ENCODE data around the gene S1PR4.
A peak's percentile ranks its signal among the peaks of the same experiment; 100 is the strongest.

S1PR4 gene

DNA sequence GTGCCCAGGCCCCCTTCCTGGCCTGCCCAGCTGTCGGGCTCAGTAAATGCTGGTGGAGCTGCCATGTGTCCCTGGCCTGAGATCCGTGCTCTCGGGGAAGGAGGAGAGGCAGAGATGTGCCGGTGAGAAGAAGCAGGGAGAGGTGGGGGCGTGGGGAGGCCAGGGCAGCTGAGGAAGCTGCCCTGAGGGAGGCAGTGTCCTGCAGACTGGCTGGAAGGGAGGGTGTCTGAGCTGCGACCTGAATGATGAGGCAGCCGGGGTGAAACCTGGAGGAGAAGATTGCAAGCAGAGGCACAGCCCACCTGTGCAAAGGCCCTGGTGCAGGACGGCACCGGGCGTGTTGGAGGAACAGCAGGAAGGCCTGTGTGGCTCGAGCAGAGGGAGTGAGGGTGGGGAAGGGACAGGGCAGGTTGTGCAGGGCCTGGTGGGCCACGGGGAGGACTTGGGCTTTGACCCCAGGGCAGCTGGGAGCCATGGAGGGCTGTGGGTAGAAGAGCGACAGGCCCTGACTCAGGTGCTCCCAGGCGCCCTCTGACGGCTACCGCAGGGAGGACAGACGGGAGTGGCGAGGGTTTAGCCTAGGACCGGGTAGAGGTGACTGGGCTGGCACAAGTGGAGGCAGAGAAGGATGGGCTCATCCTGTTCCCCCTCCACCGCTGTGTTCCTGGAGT lies 31.9 kb downstream of the S1PR4 start:
- TF ChIP-seq RAD21 (IDR thresholded peaks at IDR 0.05; ENCODE audit: low read depth) (peak; percentile 31; the same call in 1 of the 2 replicates), TEAD4 (IDR thresholded peaks at IDR 0.05) (no peak)

DNA sequence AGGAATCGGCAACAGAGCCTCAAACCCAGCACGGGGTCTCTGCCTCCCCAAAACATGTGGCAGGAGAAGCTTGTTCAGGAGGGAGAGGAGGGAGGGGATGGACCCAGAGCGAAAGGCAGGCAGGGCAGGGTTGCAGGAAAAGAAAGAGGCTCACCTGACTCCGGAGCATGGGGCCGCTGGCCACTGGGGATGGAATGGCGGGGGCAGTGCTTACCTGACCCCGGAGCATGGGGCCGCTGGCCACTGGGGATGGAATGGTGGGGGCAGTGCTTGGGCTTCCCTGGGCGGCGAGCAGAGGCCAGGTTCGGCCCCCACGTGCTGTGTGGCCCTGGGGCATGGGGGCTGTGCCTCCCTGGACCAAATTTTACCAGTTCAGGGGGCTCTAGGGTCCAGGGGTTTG lies 32.6 kb downstream of the S1PR4 start:
- TF ChIP-seq EGR1 (IDR thresholded peaks at IDR 0.05) (no peak), NFIC (IDR thresholded peaks at IDR 0.05) (no peak), ZBTB7A (IDR thresholded peaks at IDR 0.05; ENCODE audit: low read depth) (no peak), CEBPB (IDR thresholded peaks at IDR 0.05) (no peak), TEAD4 (IDR thresholded peaks at IDR 0.05) (no peak), TAF1 (IDR thresholded peaks at IDR 0.05; ENCODE audit: low read depth) (no peak), EP300 (IDR thresholded peaks at IDR 0.05; ENCODE audit: borderline replicate concordance) (no peak), CREB1 (IDR thresholded peaks at IDR 0.05; ENCODE audit: low read depth) (no peak)
- TF ChIP-seq, protein P1, sequence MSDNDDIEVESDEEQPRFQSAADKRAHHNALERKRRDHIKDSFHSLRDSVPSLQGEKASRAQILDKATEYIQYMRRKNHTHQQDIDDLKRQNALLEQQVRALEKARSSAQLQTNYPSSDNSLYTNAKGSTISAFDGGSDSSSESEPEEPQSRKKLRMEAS (IDR thresholded peaks at IDR 0.05): no peak
- TF ChIP-seq, protein P2, sequence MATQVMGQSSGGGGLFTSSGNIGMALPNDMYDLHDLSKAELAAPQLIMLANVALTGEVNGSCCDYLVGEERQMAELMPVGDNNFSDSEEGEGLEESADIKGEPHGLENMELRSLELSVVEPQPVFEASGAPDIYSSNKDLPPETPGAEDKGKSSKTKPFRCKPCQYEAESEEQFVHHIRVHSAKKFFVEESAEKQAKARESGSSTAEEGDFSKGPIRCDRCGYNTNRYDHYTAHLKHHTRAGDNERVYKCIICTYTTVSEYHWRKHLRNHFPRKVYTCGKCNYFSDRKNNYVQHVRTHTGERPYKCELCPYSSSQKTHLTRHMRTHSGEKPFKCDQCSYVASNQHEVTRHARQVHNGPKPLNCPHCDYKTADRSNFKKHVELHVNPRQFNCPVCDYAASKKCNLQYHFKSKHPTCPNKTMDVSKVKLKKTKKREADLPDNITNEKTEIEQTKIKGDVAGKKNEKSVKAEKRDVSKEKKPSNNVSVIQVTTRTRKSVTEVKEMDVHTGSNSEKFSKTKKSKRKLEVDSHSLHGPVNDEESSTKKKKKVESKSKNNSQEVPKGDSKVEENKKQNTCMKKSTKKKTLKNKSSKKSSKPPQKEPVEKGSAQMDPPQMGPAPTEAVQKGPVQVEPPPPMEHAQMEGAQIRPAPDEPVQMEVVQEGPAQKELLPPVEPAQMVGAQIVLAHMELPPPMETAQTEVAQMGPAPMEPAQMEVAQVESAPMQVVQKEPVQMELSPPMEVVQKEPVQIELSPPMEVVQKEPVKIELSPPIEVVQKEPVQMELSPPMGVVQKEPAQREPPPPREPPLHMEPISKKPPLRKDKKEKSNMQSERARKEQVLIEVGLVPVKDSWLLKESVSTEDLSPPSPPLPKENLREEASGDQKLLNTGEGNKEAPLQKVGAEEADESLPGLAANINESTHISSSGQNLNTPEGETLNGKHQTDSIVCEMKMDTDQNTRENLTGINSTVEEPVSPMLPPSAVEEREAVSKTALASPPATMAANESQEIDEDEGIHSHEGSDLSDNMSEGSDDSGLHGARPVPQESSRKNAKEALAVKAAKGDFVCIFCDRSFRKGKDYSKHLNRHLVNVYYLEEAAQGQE (IDR thresholded peaks at IDR 0.05; ENCODE audit: low read depth): no peak

DNA sequence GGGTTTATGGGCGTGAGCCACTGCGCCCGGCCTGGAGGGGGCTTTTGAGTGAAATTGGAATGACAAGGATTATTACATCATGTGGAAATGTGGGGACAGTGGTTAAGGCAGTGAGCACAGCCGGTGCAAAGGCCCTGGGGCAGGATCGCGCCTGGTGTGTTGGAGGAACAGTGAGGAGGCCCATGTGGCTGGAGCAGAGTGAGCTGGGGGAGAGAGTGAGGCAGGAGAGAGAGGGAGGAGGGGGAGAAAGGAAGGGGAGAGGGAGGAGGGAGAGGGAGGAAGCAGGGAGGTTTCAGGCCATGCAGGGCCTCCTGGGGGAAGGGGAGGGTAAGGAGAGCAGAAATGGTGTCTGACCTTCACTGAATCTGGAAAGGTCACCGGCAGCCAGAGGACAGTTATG lies 34.6 kb downstream of the S1PR4 start:
- TF ChIP-seq CREB1 (IDR thresholded peaks at IDR 0.05; ENCODE audit: low read depth) (no peak), RAD21 (IDR thresholded peaks at IDR 0.05; ENCODE audit: low read depth) (no peak), EP300 (IDR thresholded peaks at IDR 0.05; ENCODE audit: borderline replicate concordance) (no peak), NFIC (IDR thresholded peaks at IDR 0.05) (no peak), TAF1 (IDR thresholded peaks at IDR 0.05; ENCODE audit: low read depth) (no peak), ZBTB7A (IDR thresholded peaks at IDR 0.05; ENCODE audit: low read depth) (no peak), TEAD4 (IDR thresholded peaks at IDR 0.05) (no peak), TCF12 (IDR thresholded peaks at IDR 0.05; ENCODE audit: low read depth) (no peak), CEBPB (IDR thresholded peaks at IDR 0.05) (no peak), YY1 (IDR thresholded peaks at IDR 0.05; ENCODE audit: low read depth) (no peak), EGR1 (IDR thresholded peaks at IDR 0.05) (no peak), FOXM1 (IDR thresholded peaks at IDR 0.05; ENCODE audit: borderline replicate concordance, low read depth) (no peak)
- TF ChIP-seq, protein P1 (IDR thresholded peaks at IDR 0.05): no peak
- TF ChIP-seq, protein P3, sequence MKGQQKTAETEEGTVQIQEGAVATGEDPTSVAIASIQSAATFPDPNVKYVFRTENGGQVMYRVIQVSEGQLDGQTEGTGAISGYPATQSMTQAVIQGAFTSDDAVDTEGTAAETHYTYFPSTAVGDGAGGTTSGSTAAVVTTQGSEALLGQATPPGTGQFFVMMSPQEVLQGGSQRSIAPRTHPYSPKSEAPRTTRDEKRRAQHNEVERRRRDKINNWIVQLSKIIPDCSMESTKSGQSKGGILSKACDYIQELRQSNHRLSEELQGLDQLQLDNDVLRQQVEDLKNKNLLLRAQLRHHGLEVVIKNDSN (IDR thresholded peaks at IDR 0.05): no peak
- TF ChIP-seq, protein P2 (IDR thresholded peaks at IDR 0.05; ENCODE audit: low read depth): no peak

DNA sequence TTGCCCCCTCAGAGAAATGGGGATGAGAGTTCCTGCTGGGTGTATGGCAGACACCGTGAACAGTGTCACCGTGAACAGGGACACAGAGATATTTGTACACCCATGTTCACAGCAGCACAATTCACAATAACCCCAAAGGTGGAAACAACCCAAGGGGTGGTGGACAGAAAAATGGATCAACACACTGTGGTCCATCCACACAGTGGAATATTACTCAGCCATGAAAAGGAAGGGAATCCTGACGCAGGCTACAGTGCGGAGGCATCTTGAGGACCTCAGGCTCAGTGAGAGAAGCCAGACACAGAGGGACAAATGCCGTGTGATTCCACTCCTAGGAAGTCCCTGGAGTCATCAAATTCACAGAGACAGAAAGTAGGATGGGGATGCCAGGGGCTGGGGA lies 38.3 kb downstream of the S1PR4 start:
- TF ChIP-seq TEAD4 (IDR thresholded peaks at IDR 0.05): no peak
- TF ChIP-seq CREB1 (IDR thresholded peaks at IDR 0.05; ENCODE audit: low read depth): no peak
- TF ChIP-seq, protein P1 (IDR thresholded peaks at IDR 0.05): no peak
- TF ChIP-seq EGR1 (IDR thresholded peaks at IDR 0.05): no peak
- TF ChIP-seq YY1 (IDR thresholded peaks at IDR 0.05; ENCODE audit: low read depth): no peak
- TF ChIP-seq, protein P2 (IDR thresholded peaks at IDR 0.05; ENCODE audit: low read depth): no peak
- TF ChIP-seq FOXM1 (IDR thresholded peaks at IDR 0.05; ENCODE audit: borderline replicate concordance, low read depth): no peak
- no peak for TF ChIP-seq ZBTB7A (IDR thresholded peaks at IDR 0.05; ENCODE audit: low read depth)
- TF ChIP-seq RAD21 (IDR thresholded peaks at IDR 0.05; ENCODE audit: low read depth): no peak

DNA sequence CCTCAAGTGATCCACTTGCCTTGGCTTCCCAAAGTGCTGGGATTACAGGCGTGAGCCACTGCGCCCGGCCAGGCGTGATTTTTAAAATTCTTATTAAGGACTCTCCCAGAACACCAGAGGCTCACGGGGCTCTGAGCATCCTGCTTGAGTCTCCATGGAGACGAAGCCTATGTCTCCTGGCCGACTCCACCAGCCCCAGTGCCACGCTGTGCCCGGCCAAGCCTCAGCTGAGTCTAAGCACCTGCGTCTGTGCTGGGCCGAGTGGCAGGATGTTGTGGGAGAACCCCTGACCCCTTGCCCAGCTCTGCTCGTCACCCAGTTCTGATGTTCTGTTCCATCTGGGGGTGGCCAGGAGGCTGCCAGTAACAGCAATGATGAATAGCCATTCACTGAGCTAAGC lies 42.0 kb downstream of the S1PR4 start:
- no peak for TF ChIP-seq YY1 (IDR thresholded peaks at IDR 0.05; ENCODE audit: low read depth)
- TF ChIP-seq EP300 (IDR thresholded peaks at IDR 0.05; ENCODE audit: borderline replicate concordance): no peak

Data from Ishikawa (cell line).